GM10266 (cell line): Measurements from ENCODE around the gene SLC35C1.
A peak's percentile ranks its signal among the peaks of the same experiment; 100 is the strongest.
"Not testable (repeated sequence)": the region's sequence is repeated elsewhere in the genome, so short reads cannot be mapped to it uniquely, and the experiment has no call there.

ENCODE experiments used
- DNase-seq: peaks from one replicate; pipeline ENCODE4 v3.0.0; 2012; ENCODE audit errors: extremely low spot score
- CTCF ChIP-seq: IDR thresholded peaks from 2 replicates; pipeline ENCODE4 v1.5.1; 2012; ENCODE audit warnings: mild to moderate bottlenecking, low read depth; ENCODE audit not compliant: control insufficient read depth, insufficient read depth; ENCODE audit errors: missing control alignments

Gene SLC35C1

GRCh38 chr11:45812581-45813548 is 7.9 kb downstream of the SLC35C1 start:
- no peak for DNase-seq
- no peak for TF ChIP-seq CTCF

GRCh38 chr11:45815747-45816146 is 10.8 kb downstream of the SLC35C1 start:
- TF ChIP-seq CTCF, result no peak
- no peak for DNase-seq

GRCh38 chr11:45816614-45817013 is 11.7 kb downstream of the SLC35C1 start:
- no peak for DNase-seq
- TF ChIP-seq CTCF, result no peak

- DNase-seq, result peak; percentile 55
- TF ChIP-seq CTCF, result no peak
Measured at GRCh38 chr11:45817191-45817590, 12.2 kb downstream of the SLC35C1 start.

- TF ChIP-seq CTCF, result no peak
- DNase-seq, result no peak
Measured at GRCh38 chr11:45818961-45819605, 14.1 kb downstream of the SLC35C1 start.

- no peak for DNase-seq
- TF ChIP-seq CTCF, result no peak
Measured at GRCh38 chr11:45820211-45820857, 15.4 kb downstream of the SLC35C1 start.

- DNase-seq, result not testable (repeated sequence)
Measured at GRCh38 chr11:45826492-45826891, 21.5 kb downstream of the SLC35C1 start.
